Adrenal gland (tissue), 12 donors: Measurements from ENCODE around the gene C8G. TPM values are rescaled to one million over a fixed set of nuclear protein-coding genes. Genes with fewer than 3 reads are reported as not detected.

ENCODE experiments used
- DNase-seq, 7 donors: peaks; one replicate each; pipeline ENCODE4 v3.0.0-alpha.2; 2019 to 2020
- H3K27ac ChIP-seq, 5 donors: fragments of 200-600 bp; sonication (generic) in 4 of 5; 1 replicate in 3 of 5; 2 replicates in 2 of 5; pipeline versions ENCODE4 v1.5.1 to v1.8.0; 2016 to 2020; ENCODE audit warnings: mild to moderate bottlenecking in 1 of 5
- H3K27me3 ChIP-seq: fragments of 200-600 bp; 2 replicates; pipeline ENCODE4 v1.8.0; 2021
- H3K36me3 ChIP-seq, 2 donors: fragments of 200-600 bp; replicated peaks in 1 of 2; 1 replicate in 1 of 2; 2 replicates in 1 of 2; pipeline versions ENCODE4 v1.5.1 to v1.8.0; 2018 to 2022
- H3K4me1 ChIP-seq, 2 donors: fragments of 200-600 bp; replicated peaks in 1 of 2; 1 replicate in 1 of 2; 2 replicates in 1 of 2; pipeline versions ENCODE4 v1.5.1 to v1.8.0; 2018 to 2021
- H3K4me3 ChIP-seq, 4 donors: fragments of 200-600 bp; sonication (generic) in 3 of 4; one replicate each; pipeline ENCODE4 v1.5.1; 2016 to 2018
- H3K9me3 ChIP-seq, 3 donors: fragments of 200-600 bp; sonication (generic) in 1 of 3; replicated peaks in 1 of 3; 1 replicate in 2 of 3; 2 replicates in 1 of 3; pipeline versions ENCODE4 v1.5.1 to v1.8.0; 2016 to 2021
- POLR2A ChIP-seq, 2 donors: fragments of 450-650 bp; IDR thresholded peaks; one replicate each; pipeline ENCODE4 v1.6.1; 2017; ENCODE audit warnings: antibody characterized with exemption in 2 of 2, mild to moderate bottlenecking in 2 of 2, moderate library complexity in 1 of 2
- WGBS, 4 donors: extraction: QIAGEN DNeasy Blood & Tissue Kit in 2 of 4; methylation state at CpG; one replicate each; pipeline versions ENCODE4 v1.1.5 to v1.1.7; 2013 to 2017; 5-methylcytosine and 5-hydroxymethylcytosine counted together
- intact Hi-C, 2 donors: fragments of 100-400 bp; cut with DNase I; formaldehyde crosslinking; loops; one replicate each; pipeline versions ENCODE4 v1.14.1 to v1.15.0; 2022 to 2023
- polyA plus RNA-seq, 3 donors: library from polyadenylated mRNA; stranded (reverse); fragments of 200-250 nt in 2 of 3; fragments of 350-450 nt in 1 of 3; fragmentation: Illumina TruSeq in 1 of 3; extraction: RNeasy Lipid Tissue Mini Kit (QIAGEN cat#74804) in 1 of 3; gene quantifications; one replicate each; pipeline ENCODE4 v1.2.3, GENCODE V29; 2013 to 2014
- total RNA-seq, 9 donors: library from RNA; depleted of rRNA in 4 of 9; stranded (reverse); fragments of >200 nt in 4 of 9; fragments of 120-200 nt in 1 of 9; fragmentation: NEBNext Ultra II Directional in 1 of 9; extraction: Animal tissue kit (Norgen Biotek cat#: 25700) in 1 of 9; gene quantifications; one replicate each; pipeline versions ENCODE4 v1.1.0 to v1.2.4, GENCODE V29; 2013 to 2023
- TF ChIP-seq, protein P1 (sequence below), 6 experiments: fragments of 450-650 bp in 4 of 6; fragments of 200-600 bp in 2 of 6; sonication (generic) in 1 of 6; IDR thresholded peaks; 1 replicate in 5 of 6; 2 replicates in 1 of 6; pipeline versions ENCODE4 v1.5.1 to v1.8.0; 2016 to 2021; ENCODE audit warnings: antibody characterized with exemption in 6 of 6, mild to moderate bottlenecking in 2 of 6, moderate library complexity in 1 of 6
- donor health status: healthy with polysubstance abuse.
- donor health status: Bipolar disorder and iron deficiency.
- donor health status: DM: yes; HTN: yes; CAD: no.
- donor health status: DM: no; HTN: no; CAD: no.
- donor health status: DM: no; HTN: no; CAD: no.
- donor health status: DM: yes; HTN: yes; CAD: no.

C8G gene
- total and polyA plus RNA-seq, 12 donors = 0.68 to 5.5 (median 2.2) TPM; not detected in 6

DNA sequence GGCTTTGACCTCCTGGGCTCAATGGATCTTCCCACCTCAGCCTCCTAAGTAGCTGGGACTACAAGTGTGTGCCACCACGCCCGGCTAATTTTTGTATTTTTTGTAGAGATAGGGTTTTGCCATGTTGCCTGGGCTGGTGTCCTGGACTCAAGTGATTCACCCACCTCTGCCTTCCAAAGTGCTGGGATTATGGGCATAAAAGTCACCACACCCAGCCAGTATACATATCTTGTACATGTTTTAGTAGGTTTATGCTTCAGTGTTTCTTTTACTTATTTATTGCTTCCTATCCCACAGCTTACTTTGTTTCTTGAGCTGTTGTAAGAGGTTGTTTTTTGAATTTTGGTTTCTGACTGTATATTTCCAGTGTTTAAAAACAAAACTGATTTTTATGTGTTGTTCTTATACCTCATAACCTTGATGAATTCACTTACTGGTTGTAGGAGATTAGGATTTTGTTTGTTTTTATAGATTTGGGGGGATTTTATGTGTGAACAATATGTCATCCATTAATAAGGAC is 13.4 kb upstream of the C8G start:
- Histone ChIP-seq H3K27me3 (no peaks in the 10 kb centered on the region), H3K4me3 (no peak overlapping the region), H3K4me1 (no peaks in the 10 kb centered on the region), H3K36me3 (peaks cover 0 to 2% of the 10 kb centered on the region in 2 donors), H3K9me3 (no peaks in the 10 kb centered on the region), H3K27ac (no peak overlapping the region)
- DNase-seq = no peak
- intact Hi-C loops = no loop called here
- 98 to 100% (median 100%) methylated on average over 2 of the region's 2 CpGs for WGBS, 4 donors
- TF ChIP-seq, protein P1, sequence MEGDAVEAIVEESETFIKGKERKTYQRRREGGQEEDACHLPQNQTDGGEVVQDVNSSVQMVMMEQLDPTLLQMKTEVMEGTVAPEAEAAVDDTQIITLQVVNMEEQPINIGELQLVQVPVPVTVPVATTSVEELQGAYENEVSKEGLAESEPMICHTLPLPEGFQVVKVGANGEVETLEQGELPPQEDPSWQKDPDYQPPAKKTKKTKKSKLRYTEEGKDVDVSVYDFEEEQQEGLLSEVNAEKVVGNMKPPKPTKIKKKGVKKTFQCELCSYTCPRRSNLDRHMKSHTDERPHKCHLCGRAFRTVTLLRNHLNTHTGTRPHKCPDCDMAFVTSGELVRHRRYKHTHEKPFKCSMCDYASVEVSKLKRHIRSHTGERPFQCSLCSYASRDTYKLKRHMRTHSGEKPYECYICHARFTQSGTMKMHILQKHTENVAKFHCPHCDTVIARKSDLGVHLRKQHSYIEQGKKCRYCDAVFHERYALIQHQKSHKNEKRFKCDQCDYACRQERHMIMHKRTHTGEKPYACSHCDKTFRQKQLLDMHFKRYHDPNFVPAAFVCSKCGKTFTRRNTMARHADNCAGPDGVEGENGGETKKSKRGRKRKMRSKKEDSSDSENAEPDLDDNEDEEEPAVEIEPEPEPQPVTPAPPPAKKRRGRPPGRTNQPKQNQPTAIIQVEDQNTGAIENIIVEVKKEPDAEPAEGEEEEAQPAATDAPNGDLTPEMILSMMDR (IDR thresholded peaks at IDR 0.05) = no peak
- no peak for TF ChIP-seq POLR2A (IDR thresholded peaks at IDR 0.05)

DNA sequence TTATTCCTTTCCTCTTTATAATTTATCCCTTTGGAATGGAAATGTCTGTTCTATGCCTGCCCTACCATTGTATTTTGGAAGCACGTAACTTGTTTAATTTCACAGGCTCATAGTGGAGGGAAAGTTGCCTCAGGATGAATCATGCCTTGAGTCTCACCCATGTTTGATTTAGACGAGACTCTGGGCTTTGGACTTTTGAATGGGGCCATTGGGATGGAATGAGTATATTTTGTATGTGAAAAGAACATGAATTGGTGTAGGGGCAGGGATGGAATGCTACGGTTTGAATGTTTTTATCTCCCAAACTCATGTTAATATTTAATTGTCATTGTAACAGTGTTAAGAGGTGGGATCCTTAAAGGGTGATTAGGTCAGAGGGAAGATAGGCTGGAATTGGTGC is 10.8 kb upstream of the C8G start:
- TF ChIP-seq POLR2A (IDR thresholded peaks at IDR 0.05) = no peak
- TF ChIP-seq, protein P1 (IDR thresholded peaks at IDR 0.05) = no peak
- no peak for DNase-seq

DNA sequence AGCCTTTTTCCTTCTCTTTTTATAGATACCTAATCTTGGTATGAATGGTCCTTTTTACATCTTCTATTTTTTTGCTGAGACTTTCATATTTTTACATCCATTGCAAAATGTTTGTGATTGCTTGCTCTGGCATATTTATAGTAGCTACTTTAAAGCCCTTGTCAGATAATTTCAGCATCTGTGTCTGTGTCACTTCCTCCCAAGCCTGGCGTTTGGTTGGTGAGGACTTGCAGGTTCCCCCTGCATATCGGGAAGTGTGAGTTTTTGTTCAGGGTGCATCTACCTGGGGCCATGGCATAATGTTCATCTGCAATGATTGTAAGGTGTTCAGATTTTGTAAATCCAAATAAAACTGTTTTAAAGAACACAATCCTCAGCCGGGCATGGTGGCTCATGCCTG is 9.4 kb upstream of the C8G start:
- Histone ChIP-seq H3K4me1 (peaks cover 4 to 12% of the 10 kb centered on the region in 2 donors), H3K36me3 (peaks cover 0 to 17% of the 10 kb centered on the region in 2 donors), H3K4me3 (no peak overlapping the region), H3K9me3 (no peaks in the 10 kb centered on the region), H3K27me3 (no peaks in the 10 kb centered on the region), H3K27ac (no peak overlapping the region)
- WGBS, 4 donors = 79 to 90% (median 84%) methylated on average over 3 of the region's 3 CpGs
- DNase-seq = no peak
- intact Hi-C loops = no loop called here
- TF ChIP-seq, protein P1 (IDR thresholded peaks at IDR 0.05) = no peak
- no peak for TF ChIP-seq POLR2A (IDR thresholded peaks at IDR 0.05)

More for the DNA sequence above, 10.8 kb upstream of the C8G start:
- intact Hi-C loops = no loop called here
- H3K4me3 ChIP-seq = no peak overlapping the region
- H3K9me3 ChIP-seq = no peaks in the 10 kb centered on the region
- H3K36me3 ChIP-seq = peaks cover 0 to 3% of the 10 kb centered on the region in 2 donors
- 91% methylated on average over 3 of the region's 3 CpGs for WGBS, 4 donors
- H3K4me1 ChIP-seq = no peaks in the 10 kb centered on the region
- H3K27me3 ChIP-seq = no peaks in the 10 kb centered on the region
- no peak overlapping the region for H3K27ac ChIP-seq

DNA sequence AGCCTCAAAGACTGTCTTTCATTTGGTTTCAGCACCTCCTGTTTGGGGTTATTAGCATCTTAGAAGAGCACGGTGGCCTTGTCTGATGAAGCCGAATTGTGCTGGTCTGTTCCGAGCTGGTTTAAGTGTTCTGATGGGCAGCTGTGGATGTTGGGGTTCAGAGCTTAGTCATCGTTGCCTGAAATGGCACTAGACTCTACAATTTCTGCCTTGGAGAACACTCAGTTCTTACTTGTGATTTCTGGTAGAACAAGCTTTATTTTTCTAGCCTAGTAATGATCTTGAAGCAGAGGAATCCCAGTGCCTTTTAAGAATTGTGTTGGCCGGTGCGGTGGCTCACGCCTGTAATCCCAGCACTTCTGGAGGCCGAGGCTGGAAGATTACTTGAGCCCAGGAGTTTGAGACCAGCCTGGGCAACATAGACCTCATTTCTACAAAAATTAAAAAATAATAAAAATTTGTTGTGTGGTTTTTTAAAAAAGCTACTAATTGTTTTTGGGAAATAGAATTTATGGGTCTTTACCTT is 8.3 kb upstream of the C8G start:
- Histone ChIP-seq H3K9me3 (no peaks in the 10 kb centered on the region), H3K4me1 (peaks cover 6 to 12% of the 10 kb centered on the region in 2 donors), H3K27ac (no peak overlapping the region), H3K27me3 (no peaks in the 10 kb centered on the region), H3K4me3 (no peak overlapping the region), H3K36me3 (peaks cover 0 to 27% of the 10 kb centered on the region in 2 donors)
- DNase-seq = no peak
- WGBS, 4 donors = 91 to 95% (median 93%) methylated on average over 8 of the region's 8 CpGs
- TF ChIP-seq, protein P1 (IDR thresholded peaks at IDR 0.05) = no peak
- no peak for TF ChIP-seq POLR2A (IDR thresholded peaks at IDR 0.05)
- intact Hi-C loops = no loop called here
